Neural progenitor cell (in vitro differentiated cells): Measurements from ENCODE around the gene SLC12A9. TPM values are rescaled to one million over a fixed set of nuclear protein-coding genes. Genes with fewer than 3 reads are reported as not detected.
"Not testable (repeated sequence)": the region's sequence is repeated elsewhere in the genome, so short reads cannot be mapped to it uniquely, and the experiment has no call there.

ENCODE experiments used
- DNase-seq: peaks from one replicate; pipeline ENCODE4 v3.0.0-alpha.2; 2016; ENCODE audit warnings: low spot score
- H2AFZ ChIP-seq: fragments of 200-600 bp; sonication (generic); replicated peaks from 2 replicates; pipeline ENCODE4 v1.6.1; 2016; ENCODE audit warnings: antibody characterized with exemption
- H3F3A ChIP-seq: fragments of 200-600 bp; sonication (generic); 2 replicates; pipeline ENCODE4 v1.6.1; 2016; ENCODE audit warnings: antibody characterized with exemption, low read depth
- H3K27ac ChIP-seq: fragments of 200-600 bp; sonication (generic); 2 replicates; pipeline ENCODE4 v1.5.1; 2016; ENCODE audit warnings: mild to moderate bottlenecking
- H3K27me3 ChIP-seq: fragments of 200-600 bp; sonication (generic); 2 replicates; pipeline ENCODE4 v1.6.1; 2016; ENCODE audit warnings: mild to moderate bottlenecking, moderate library complexity
- H3K36me3 ChIP-seq: fragments of 200-600 bp; sonication (generic); 2 replicates; pipeline ENCODE4 v1.5.1; 2016
- H3K4me1 ChIP-seq: fragments of 200-600 bp; sonication (generic); 2 replicates; pipeline ENCODE4 v1.6.1; 2016; ENCODE audit warnings: mixed run types
- H3K4me2 ChIP-seq: fragments of 200-600 bp; sonication (generic); 2 replicates; pipeline ENCODE4 v1.6.1; 2016
- H3K4me3 ChIP-seq: fragments of 200-600 bp; sonication (generic); 2 replicates; pipeline ENCODE4 v1.5.1; 2016
- H3K79me2 ChIP-seq: fragments of 200-600 bp; sonication (generic); 2 replicates; pipeline ENCODE4 v1.6.1; 2016; ENCODE audit warnings: low read depth
- H3K9ac ChIP-seq: fragments of 200-600 bp; sonication (generic); 2 replicates; pipeline ENCODE4 v1.6.1; 2016
- H3K9me3 ChIP-seq: fragments of 200-600 bp; sonication (generic); 2 replicates; pipeline ENCODE4 v1.5.1; 2016; ENCODE audit warnings: low read depth
- H4K20me1 ChIP-seq: fragments of 200-600 bp; sonication (generic); 2 replicates; pipeline ENCODE4 v1.6.1; 2016; ENCODE audit warnings: low read depth
- H3K27ac Mint-ChIP-seq: 3 replicates; pipeline ENCODE4 v1.8.0; 2021; ENCODE audit warnings: mixed read lengths
- H3K27me3 Mint-ChIP-seq: 2 replicates; pipeline ENCODE4 v1.8.0; 2022; ENCODE audit warnings: low read depth, mild to moderate bottlenecking, inconsistent platforms, moderate library complexity, mixed read lengths; ENCODE audit not compliant: insufficient read depth
- H3K36me3 Mint-ChIP-seq: 3 replicates; pipeline ENCODE4 v1.8.0; 2021; ENCODE audit warnings: mixed read lengths
- H3K4me1 Mint-ChIP-seq: 3 replicates; pipeline ENCODE4 v1.8.0; 2021; ENCODE audit warnings: mixed read lengths
- H3K4me3 Mint-ChIP-seq: 3 replicates; pipeline ENCODE4 v1.8.0; 2021; ENCODE audit warnings: mild to moderate bottlenecking, moderate library complexity, mixed read lengths
- H3K9me3 Mint-ChIP-seq: 3 replicates; pipeline ENCODE4 v1.8.0; 2020; ENCODE audit warnings: mixed read lengths
- CTCF ChIP-seq: fragments of 200-600 bp; sonication (generic); IDR thresholded peaks from 2 replicates; pipeline ENCODE4 v1.5.1; 2017; ENCODE audit warnings: antibody characterized with exemption, mild to moderate bottlenecking
- EZH2 ChIP-seq: fragments of 200-600 bp; sonication (generic); IDR thresholded peaks from 2 replicates; pipeline ENCODE4 v1.6.1; 2017; ENCODE audit warnings: antibody characterized with exemption, mild to moderate bottlenecking, moderate library complexity
- EZH2phosphoT487 ChIP-seq: fragments of 200-600 bp; sonication (generic); IDR thresholded peaks from 2 replicates; pipeline ENCODE4 v1.6.1; 2017; ENCODE audit warnings: antibody characterized with exemption
- total RNA-seq: library from RNA; depleted of rRNA; stranded (reverse); fragments of >200 nt; gene quantifications from 2 replicates; pipeline ENCODE4 v1.2.3, GENCODE V29; 2015; ENCODE audit warnings: low replicate concordance

SLC12A9 gene
- total RNA-seq, 1 donor from 2014 or later: 3.5 TPM

GRCh38 chr7:100804681-100805431 is 47.7 kb upstream of the SLC12A9 start:
- Mint-ChIP-seq H3K36me3 (peaks cover 35% of the 10 kb centered on the region), H3K27ac (no peak overlapping the region)
- no peaks in the 10 kb centered on the region for H3K36me3 ChIP-seq

GRCh38 chr7:100806276-100806675 is 46.2 kb upstream of the SLC12A9 start:
- Mint-ChIP-seq H3K27me3 (peaks cover 2% of the 10 kb centered on the region), H3K4me3 (no peak overlapping the region), H3K36me3 (peaks cover 36% of the 10 kb centered on the region), H3K27ac (no peak overlapping the region), H3K9me3 (no peaks in the 10 kb centered on the region), H3K4me1 (peaks cover 9% of the 10 kb centered on the region)
- H3K27ac ChIP-seq: no peak overlapping the region
- no peaks in the 10 kb centered on the region for H3K79me2 ChIP-seq
- no peak for DNase-seq
- H3K27me3 ChIP-seq: no peaks in the 10 kb centered on the region
- peaks cover 8% of the 10 kb centered on the region for H3K4me1 ChIP-seq
- no peak overlapping the region for H3K4me3 ChIP-seq
- no peaks in the 10 kb centered on the region for H3K9me3 ChIP-seq
- no peak overlapping the region for H3K9ac ChIP-seq
- no peak overlapping the region for H2AFZ ChIP-seq
- no peaks in the 10 kb centered on the region for H3K36me3 ChIP-seq
- H3F3A ChIP-seq: peaks cover 24% of the 10 kb centered on the region
- peaks cover 24% of the 10 kb centered on the region for H4K20me1 ChIP-seq
- no peak overlapping the region for H3K4me2 ChIP-seq
- no peak for TF ChIP-seq EZH2phosphoT487
- no peak for TF ChIP-seq EZH2
- no peak for TF ChIP-seq CTCF

More at GRCh38 chr7:100804681-100805431, 47.7 kb upstream of the SLC12A9 start:
- peaks cover 8% of the 10 kb centered on the region for H3K4me1 ChIP-seq
- no peak overlapping the region for H3K27ac ChIP-seq
- no peak for DNase-seq
- Mint-ChIP-seq H3K4me3 (no peak overlapping the region), H3K9me3 (no peaks in the 10 kb centered on the region), H3K4me1 (peaks cover 9% of the 10 kb centered on the region), H3K27me3 (peaks cover 9% of the 10 kb centered on the region)
- no peak overlapping the region for H3K4me3 ChIP-seq
- peaks cover 19% of the 10 kb centered on the region for H4K20me1 ChIP-seq
- TF ChIP-seq CTCF: no peak
- TF ChIP-seq EZH2: no peak
- TF ChIP-seq EZH2phosphoT487: no peak
- H3K79me2 ChIP-seq: no peaks in the 10 kb centered on the region
- H3F3A ChIP-seq: peaks cover 36% of the 10 kb centered on the region
- no peak overlapping the region for H2AFZ ChIP-seq
- no peaks in the 10 kb centered on the region for H3K9me3 ChIP-seq
- no peak overlapping the region for H3K4me2 ChIP-seq
- no peaks in the 10 kb centered on the region for H3K27me3 ChIP-seq
- H3K9ac ChIP-seq: no peak overlapping the region

GRCh38 chr7:100806883-100807282 is 45.6 kb upstream of the SLC12A9 start:
- not testable (repeated sequence) for H3K4me3 Mint-ChIP-seq

GRCh38 chr7:100808354-100808875 is 44.1 kb upstream of the SLC12A9 start:
- DNase-seq: no peak
- H3K4me1 ChIP-seq: peaks cover 6% of the 10 kb centered on the region
- no peak overlapping the region for H3K27ac ChIP-seq
- TF ChIP-seq EZH2 (no peak), EZH2phosphoT487 (no peak), CTCF (no peak)
- no peaks in the 10 kb centered on the region for H3K9me3 ChIP-seq
- H3K4me3 ChIP-seq: no peak overlapping the region
- no peak overlapping the region for H3K4me3 Mint-ChIP-seq
- H3K27me3 Mint-ChIP-seq: no peaks in the 10 kb centered on the region
- peaks cover 9% of the 10 kb centered on the region for H3K4me1 Mint-ChIP-seq
- no peaks in the 10 kb centered on the region for H3K36me3 ChIP-seq
- H3K9me3 Mint-ChIP-seq: no peaks in the 10 kb centered on the region
- peaks cover 37% of the 10 kb centered on the region for H3K36me3 Mint-ChIP-seq
- peaks cover 10% of the 10 kb centered on the region for H3F3A ChIP-seq
- H3K4me2 ChIP-seq: no peak overlapping the region
- H3K79me2 ChIP-seq: no peaks in the 10 kb centered on the region
- no peaks in the 10 kb centered on the region for H3K27me3 ChIP-seq
- no peak overlapping the region for H3K27ac Mint-ChIP-seq
- no peak overlapping the region for H3K9ac ChIP-seq
- no peak overlapping the region for H2AFZ ChIP-seq
- peaks cover 24% of the 10 kb centered on the region for H4K20me1 ChIP-seq

More at GRCh38 chr7:100806883-100807282, 45.6 kb upstream of the SLC12A9 start:
- not testable (repeated sequence) for H3K4me1 Mint-ChIP-seq, H3K9me3 Mint-ChIP-seq, H3K4me2 ChIP-seq, H3K27me3 ChIP-seq, H3K27ac Mint-ChIP-seq, H3K27me3 Mint-ChIP-seq, H2AFZ ChIP-seq, H3K36me3 ChIP-seq, H3K79me2 ChIP-seq, H3K9me3 ChIP-seq, H3K4me3 ChIP-seq, H3K27ac ChIP-seq, H3K9ac ChIP-seq, H3K4me1 ChIP-seq, DNase-seq
- H4K20me1 ChIP-seq: peaks cover 24% of the 10 kb centered on the region
- peaks cover 22% of the 10 kb centered on the region for H3F3A ChIP-seq
- H3K36me3 Mint-ChIP-seq: peaks cover 37% of the 10 kb centered on the region
